NCI-H1694 (cell line): ENCODE data around the gene GALNS.

Experiments
- DNase-seq: peaks from one replicate; lab custom pipeline; 2025; lab: John Stamatoyannopoulos, UW

The GALNS gene

GRCh38 chr16:88856122-88856827 is 472 bp downstream of the GALNS start:
- DNase-seq, result no peak

GRCh38 chr16:88855736-88856121 is 1.0 kb downstream of the GALNS start:
- no peak for DNase-seq

GRCh38 chr16:88855176-88855575 is 1.6 kb downstream of the GALNS start:
- no peak for DNase-seq

GRCh38 chr16:88854306-88855111 is 2.2 kb downstream of the GALNS start:
- DNase-seq, result no peak

GRCh38 chr16:88853325-88853941 is 3.3 kb downstream of the GALNS start:
- no peak for DNase-seq

- no peak for DNase-seq
Measured at GRCh38 chr16:88851616-88852015, 5.1 kb downstream of the GALNS start.

GRCh38 chr16:88850531-88851199 is 6.1 kb downstream of the GALNS start:
- DNase-seq, result no peak

- no peak for DNase-seq
Measured at GRCh38 chr16:88848557-88848956, 8.2 kb downstream of the GALNS start.

- DNase-seq, result no peak
Measured at GRCh38 chr16:88847654-88848053, 9.1 kb downstream of the GALNS start.

- no peak for DNase-seq
Measured at GRCh38 chr16:88846088-88846487, 10.7 kb downstream of the GALNS start.

GRCh38 chr16:88844419-88845036 is 12.2 kb downstream of the GALNS start:
- no peak for DNase-seq

GRCh38 chr16:88843256-88843655 is 13.5 kb downstream of the GALNS start:
- DNase-seq, result no peak

- no peak for DNase-seq
Measured at GRCh38 chr16:88842806-88843205, 13.9 kb downstream of the GALNS start.

GRCh38 chr16:88842308-88842756 is 14.4 kb downstream of the GALNS start:
- no peak for DNase-seq

- DNase-seq, result no peak
Measured at GRCh38 chr16:88841521-88842307, 15.0 kb downstream of the GALNS start.

- DNase-seq, result no peak
Measured at GRCh38 chr16:88840600-88841215, 16.0 kb downstream of the GALNS start.

GRCh38 chr16:88839745-88840599 is 16.8 kb downstream of the GALNS start:
- DNase-seq, result no peak

GRCh38 chr16:88839026-88839529 is 17.7 kb downstream of the GALNS start:
- DNase-seq, result no peak

- DNase-seq, result no peak
Measured at GRCh38 chr16:88838566-88838965, 18.2 kb downstream of the GALNS start.

- no peak for DNase-seq
Measured at GRCh38 chr16:88837806-88838205, 18.9 kb downstream of the GALNS start.
